Glutamatergic neuron (in vitro differentiated cells): ENCODE measurements around the gene CSGALNACT2. TPM values are rescaled to one million over a fixed set of nuclear protein-coding genes. Genes with fewer than 3 reads are reported as not detected.

Experiments
- DNase-seq: peaks from one replicate; pipeline ENCODE4 v3.0.0; 2022
- H3K27ac Mint-ChIP-seq: one replicate; pipeline ENCODE4 v1.8.0; 2020; ENCODE audit warnings: mild to moderate bottlenecking, mixed read lengths, inconsistent platforms; ENCODE audit not compliant: unreplicated experiment
- H3K27me3 Mint-ChIP-seq: one replicate; pipeline ENCODE4 v1.8.0; 2020; ENCODE audit warnings: mild to moderate bottlenecking, moderate library complexity, mixed read lengths, inconsistent platforms; ENCODE audit not compliant: unreplicated experiment
- H3K36me3 Mint-ChIP-seq: one replicate; pipeline ENCODE4 v1.8.0; 2020; ENCODE audit warnings: mild to moderate bottlenecking, mixed read lengths, inconsistent platforms; ENCODE audit not compliant: unreplicated experiment
- H3K4me1 Mint-ChIP-seq: one replicate; pipeline ENCODE4 v1.8.0; 2020; ENCODE audit warnings: mild to moderate bottlenecking, low read depth, mixed read lengths, inconsistent platforms; ENCODE audit not compliant: unreplicated experiment
- H3K4me3 Mint-ChIP-seq: one replicate; pipeline ENCODE4 v1.8.0; 2020; ENCODE audit warnings: mild to moderate bottlenecking, mixed read lengths, inconsistent platforms; ENCODE audit not compliant: unreplicated experiment
- H3K9me3 Mint-ChIP-seq: one replicate; pipeline ENCODE4 v1.8.0; 2020; ENCODE audit warnings: mild to moderate bottlenecking, moderate library complexity, mixed read lengths, inconsistent platforms; ENCODE audit not compliant: unreplicated experiment
- CTCF ChIP-seq: fragments of 200-600 bp; sonication (generic); IDR thresholded peaks from one replicate; pipeline ENCODE4 v1.5.0; 2021; ENCODE audit not compliant: partially characterized antibody, unreplicated experiment
- total RNA-seq: library from RNA; stranded (reverse); fragmentation: NEBNext Ultra II Directional; extraction: Animal tissue kit (Norgen Biotek cat#: 25700); gene quantifications from one replicate; pipeline ENCODE4 v1.2.1, GENCODE V29; 2021; ENCODE audit not compliant: unreplicated experiment

The CSGALNACT2 gene
- total RNA-seq, 1 donor from 2014 or later: 28.3 TPM

GRCh38 chr10:43196981-43197833 lies 59.0 kb downstream of the CSGALNACT2 start:
- TF ChIP-seq CTCF: no peak
- no peak for DNase-seq
- Mint-ChIP-seq H3K9me3 (peaks cover 4% of the 10 kb centered on the region), H3K27me3 (peaks cover 8% of the 10 kb centered on the region), H3K4me3 (no peak overlapping the region), H3K4me1 (peaks cover 18% of the 10 kb centered on the region), H3K36me3 (no peaks in the 10 kb centered on the region), H3K27ac (no peak overlapping the region)

- peaks cover 13% of the 10 kb centered on the region for H3K4me1 Mint-ChIP-seq
- DNase-seq: peak; percentile 45
- no peak overlapping the region for H3K27ac Mint-ChIP-seq
- peak; percentile 52 for TF ChIP-seq CTCF
- peaks cover 8% of the 10 kb centered on the region for H3K27me3 Mint-ChIP-seq
- H3K36me3 Mint-ChIP-seq: no peaks in the 10 kb centered on the region
- no peak overlapping the region for H3K4me3 Mint-ChIP-seq
- H3K9me3 Mint-ChIP-seq: peaks cover 4% of the 10 kb centered on the region
Measured at GRCh38 chr10:43197834-43198681, 59.8 kb downstream of the CSGALNACT2 start.

- TF ChIP-seq CTCF: no peak
- DNase-seq: no peak
- Mint-ChIP-seq H3K36me3 (no peaks in the 10 kb centered on the region), H3K4me1 (peaks cover 8% of the 10 kb centered on the region), H3K9me3 (peaks cover 4% of the 10 kb centered on the region), H3K4me3 (no peak overlapping the region), H3K27ac (no peak overlapping the region), H3K27me3 (peaks cover 5% of the 10 kb centered on the region)
Measured at GRCh38 chr10:43198682-43199005, 60.4 kb downstream of the CSGALNACT2 start.

GRCh38 chr10:43199088-43199683 lies 60.9 kb downstream of the CSGALNACT2 start:
- no peak for TF ChIP-seq CTCF
- peaks cover 4% of the 10 kb centered on the region for H3K4me1 Mint-ChIP-seq
- no peak for DNase-seq
- H3K9me3 Mint-ChIP-seq: peaks cover 4% of the 10 kb centered on the region
- peaks cover 3% of the 10 kb centered on the region for H3K27me3 Mint-ChIP-seq
- H3K27ac Mint-ChIP-seq: no peak overlapping the region
- H3K36me3 Mint-ChIP-seq: no peaks in the 10 kb centered on the region
- H3K4me3 Mint-ChIP-seq: no peak overlapping the region
